ENCODE data around the gene COMMD2.

Gene COMMD2

GRCh38 chr3:149706905-149707304 is 45.4 kb downstream of the COMMD2 start:
- intact Hi-C loops (cut with DNase I; ENCODE audit: low total_unique reads), result no loop called here
- Histone ChIP-seq H3K36me3 (no peaks in the 10 kb centered on the region), H3K9me3 (no peaks in the 10 kb centered on the region)

GRCh38 chr3:149705416-149705815 is 46.9 kb downstream of the COMMD2 start:
- Histone ChIP-seq H3K27me3 (no peaks in the 10 kb centered on the region), H3K27ac (no peak overlapping the region), H3K4me1 (no peaks in the 10 kb centered on the region), H3K36me3 (no peaks in the 10 kb centered on the region), H3K4me3 (no peak overlapping the region), H3K9me3 (no peaks in the 10 kb centered on the region)
- intact Hi-C loops (cut with DNase I; ENCODE audit: low total_unique reads), result no loop called here
- TF ChIP-seq CTCF (IDR thresholded peaks at IDR 0.05), result no peak
- DNase-seq, result no peak

More at GRCh38 chr3:149706905-149707304, 45.4 kb downstream of the COMMD2 start:
- TF ChIP-seq CTCF (IDR thresholded peaks at IDR 0.05), result no peak
- DNase-seq, result no peak
- Histone ChIP-seq H3K4me3 (no peak overlapping the region), H3K27me3 (no peaks in the 10 kb centered on the region), H3K27ac (no peak overlapping the region), H3K4me1 (no peaks in the 10 kb centered on the region)

- Histone ChIP-seq H3K4me1 (no peaks in the 10 kb centered on the region), H3K36me3 (peaks cover 0 to 5% (median 2%) of the 10 kb centered on the region in 3 donors), H3K4me3 (no peak overlapping the region), H3K27ac (no peak overlapping the region), H3K9me3 (peaks cover 0 to 7% (median 4%) of the 10 kb centered on the region in 3 donors), H3K27me3 (no peaks in the 10 kb centered on the region)
- intact Hi-C loops (cut with DNase I; ENCODE audit: low total_unique reads), result no loop called here
- TF ChIP-seq CTCF (IDR thresholded peaks at IDR 0.05), result no peak
- peak in 1 of 2 donors; percentile 33 for DNase-seq
Observed at GRCh38 chr3:149703466-149703865, 48.8 kb downstream of the COMMD2 start.

GRCh38 chr3:149702691-149703441 is 49.4 kb downstream of the COMMD2 start:
- H3K4me1 ChIP-seq, result no peaks in the 10 kb centered on the region
- peaks cover 0 to 11% (median 7%) of the 10 kb centered on the region in 3 donors for H3K9me3 ChIP-seq
- no peak for TF ChIP-seq CTCF (IDR thresholded peaks at IDR 0.05)
- DNase-seq, result no peak
- intact Hi-C loops (cut with DNase I; ENCODE audit: low total_unique reads), result no loop called here
- no peaks in the 10 kb centered on the region for H3K27me3 ChIP-seq
- H3K36me3 ChIP-seq, result peaks cover 0 to 6% (median 4%) of the 10 kb centered on the region in 3 donors
- H3K4me3 ChIP-seq, result no peak overlapping the region
- no peak overlapping the region for H3K27ac ChIP-seq

- Histone ChIP-seq H3K4me3 (no peak overlapping the region), H3K9me3 (peaks cover 0 to 11% (median 7%) of the 10 kb centered on the region in 3 donors), H3K27me3 (no peaks in the 10 kb centered on the region), H3K27ac (no peak overlapping the region), H3K4me1 (no peaks in the 10 kb centered on the region), H3K36me3 (peaks cover 0 to 6% (median 4%) of the 10 kb centered on the region in 3 donors)
- intact Hi-C loops (cut with DNase I; ENCODE audit: low total_unique reads), result no loop called here
- no peak for DNase-seq
- no peak for TF ChIP-seq CTCF (IDR thresholded peaks at IDR 0.05)
Observed at GRCh38 chr3:149701977-149702350, 50.3 kb downstream of the COMMD2 start.
